Pons (tissue), 1 donor: ENCODE results near the gene DNAJB14.

ENCODE experiments used
- DNase-seq: peaks from one replicate; pipeline ENCODE4 v3.0.0-alpha.2; 2016; ENCODE audit warnings: low spot score

The DNAJB14 gene

DNA sequence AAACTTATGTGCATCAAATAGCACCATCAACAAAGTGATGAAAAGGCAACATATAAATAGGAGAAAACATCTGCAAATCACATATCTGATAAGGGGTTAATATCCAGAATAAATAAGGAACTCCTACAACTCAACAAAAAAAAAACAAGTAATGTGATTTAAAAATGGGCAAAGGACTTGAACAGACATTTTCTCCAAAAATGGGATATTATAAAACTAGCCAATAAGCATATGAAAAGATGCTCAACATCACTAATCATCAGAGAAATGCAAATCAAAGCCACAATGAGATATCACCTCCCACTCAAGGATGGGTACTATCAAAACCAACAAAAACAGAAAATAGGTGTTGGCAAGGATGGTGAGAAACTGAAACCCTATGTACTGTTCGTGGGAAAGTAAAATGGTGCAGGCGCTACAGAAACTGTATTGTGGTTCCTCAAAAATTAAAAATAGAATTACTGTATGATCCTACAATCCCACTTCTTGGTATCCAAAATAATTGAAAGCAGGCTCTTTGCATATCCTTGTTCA, 2.4 kb downstream of the DNAJB14 start:
- no peak for DNase-seq

- DNase-seq = no peak
These were observed 8.1 kb downstream of the DNAJB14 start for GRCh38 chr4:99938243-99938753.

- no peak for DNase-seq
These were observed 11.5 kb downstream of the DNAJB14 start for GRCh38 chr4:99934891-99935290.

DNA sequence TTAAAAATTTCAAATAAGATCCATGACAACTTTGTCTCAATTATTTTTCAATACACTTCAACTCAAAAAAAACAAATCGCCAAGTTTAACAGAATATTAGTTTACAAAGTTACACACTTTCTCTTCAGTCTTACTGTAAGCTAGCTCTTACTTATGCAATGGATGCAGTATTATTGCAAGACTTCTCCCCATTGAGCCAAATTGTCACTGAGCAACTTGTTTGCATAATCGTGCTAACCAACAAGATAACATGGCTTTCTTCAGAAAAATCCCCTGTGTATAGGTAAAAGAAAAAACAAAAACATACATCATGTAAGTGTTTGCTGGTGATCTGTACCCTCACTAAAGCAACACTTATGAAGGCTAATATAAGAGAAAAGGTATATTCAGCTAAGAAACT, 18.9 kb downstream of the DNAJB14 start:
- DNase-seq = no peak

- DNase-seq = no peak
These were observed 25.2 kb downstream of the DNAJB14 start for GRCh38 chr4:99921174-99921573.

GRCh38 chr4:99918656-99919055, 27.8 kb downstream of the DNAJB14 start:
- no peak for DNase-seq

- no peak for DNase-seq
These were observed 28.8 kb downstream of the DNAJB14 start for GRCh38 chr4:99917575-99917974.

GRCh38 chr4:99915449-99915848, 31.0 kb downstream of the DNAJB14 start:
- no peak for DNase-seq

GRCh38 chr4:99894998-99895397, 51.4 kb downstream of the DNAJB14 start:
- DNase-seq = no peak

DNA sequence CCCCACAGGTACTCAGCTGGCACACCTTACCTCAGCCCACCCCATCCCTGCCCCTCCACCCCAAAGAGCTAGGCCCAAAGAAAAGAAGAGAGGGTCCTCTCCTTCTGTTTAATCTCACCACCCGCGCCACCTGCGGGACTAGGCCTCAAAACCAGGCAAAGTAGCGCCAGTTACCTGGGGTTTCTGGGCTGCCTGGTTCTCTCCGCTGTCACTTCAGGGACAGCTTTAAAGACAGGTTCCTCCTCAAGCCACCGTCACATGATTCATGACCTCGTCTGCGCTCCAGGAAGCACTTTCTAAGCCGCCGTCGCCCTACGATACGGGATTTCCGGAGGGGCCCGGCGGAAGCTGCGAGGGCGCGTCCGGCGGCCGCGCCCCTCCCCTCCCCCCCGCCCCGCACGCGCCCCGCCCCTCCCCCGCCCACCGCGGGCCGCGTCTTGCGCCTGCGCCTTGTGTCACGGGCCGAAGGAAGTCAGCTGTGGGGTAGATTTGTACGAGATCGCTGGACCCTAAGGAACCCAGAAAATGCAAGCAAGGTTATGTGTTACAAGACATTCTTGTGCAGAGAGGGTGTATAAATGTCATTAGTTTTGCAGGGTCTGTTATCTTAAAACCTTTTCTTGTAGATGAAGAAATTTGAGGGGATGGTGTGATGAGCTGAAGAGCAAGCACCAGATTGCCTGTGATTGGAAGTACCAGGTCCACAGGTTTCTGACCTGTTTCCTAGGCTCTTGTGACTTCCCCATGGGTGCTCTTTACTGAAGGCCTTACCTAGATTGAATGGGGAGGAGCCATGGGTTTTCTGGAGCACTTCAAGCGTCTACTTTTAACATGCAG, 52.0 kb downstream of the DNAJB14 start, which contains the start of gene LAMTOR3:
Gene LAMTOR3, minus strand, starts transcription at position 267 of the 837 bp plus-strand sequence. CDS start 464 bp downstream, outside the sequence.
- peak; percentile 93 for DNase-seq

DNA sequence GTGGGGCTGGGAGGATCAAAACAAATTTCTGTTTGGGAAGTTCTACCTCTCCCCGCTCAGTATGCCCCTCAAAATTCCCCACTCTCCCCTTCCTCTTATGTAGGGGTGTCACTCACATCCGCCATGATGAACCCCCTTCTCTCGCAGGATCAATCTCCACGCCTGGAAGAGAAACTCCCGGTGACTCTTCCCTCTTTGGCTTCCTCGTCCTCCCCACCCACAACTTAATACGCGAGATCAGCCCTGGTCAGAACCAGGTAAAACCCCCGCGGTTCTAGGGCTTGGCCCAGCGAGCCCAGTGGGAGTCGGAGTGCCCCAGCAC, 52.6 kb downstream of the DNAJB14 start:
- DNase-seq = no peak

DNA sequence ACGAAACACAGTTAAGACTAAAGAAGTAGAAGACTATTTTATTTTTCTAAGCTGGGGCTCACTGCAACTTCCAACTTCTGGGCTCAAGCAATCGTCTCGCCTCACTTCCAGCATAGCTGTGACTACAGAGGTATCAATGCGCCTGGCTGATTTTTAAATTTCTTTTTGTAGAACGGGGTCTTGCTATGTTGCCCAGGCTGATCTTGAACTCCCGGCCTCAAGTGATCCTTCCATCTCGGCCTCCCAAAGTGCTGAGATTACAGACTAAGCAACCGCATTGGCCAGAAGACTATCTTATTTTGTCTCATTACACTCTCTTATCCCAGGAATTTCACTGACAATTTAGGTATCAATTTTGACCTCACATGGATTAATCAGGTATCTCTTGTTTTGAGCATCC, 53.4 kb downstream of the DNAJB14 start:
- DNase-seq = no peak

DNA sequence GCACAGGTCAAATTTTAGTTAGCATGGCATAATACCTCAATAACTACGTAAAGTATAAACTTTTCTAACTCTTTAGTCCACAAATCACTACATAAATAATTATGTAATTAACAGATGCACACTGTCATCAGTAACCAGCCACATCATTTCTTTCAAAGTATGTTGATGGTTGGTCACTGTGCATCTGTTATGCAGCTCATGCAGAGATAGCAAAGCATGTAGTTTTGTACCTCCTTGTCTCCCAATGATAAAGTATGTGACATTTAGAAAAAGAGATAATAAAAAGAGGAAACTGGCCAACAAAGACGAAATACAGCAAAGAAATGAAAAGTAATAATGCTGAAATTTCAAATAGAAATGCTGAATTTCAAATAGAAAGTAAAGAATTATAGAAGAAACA, 55.1 kb downstream of the DNAJB14 start:
- DNase-seq = no peak

- no peak for DNase-seq
These were observed 58.6 kb downstream of the DNAJB14 start for GRCh38 chr4:99887837-99888236.

DNA sequence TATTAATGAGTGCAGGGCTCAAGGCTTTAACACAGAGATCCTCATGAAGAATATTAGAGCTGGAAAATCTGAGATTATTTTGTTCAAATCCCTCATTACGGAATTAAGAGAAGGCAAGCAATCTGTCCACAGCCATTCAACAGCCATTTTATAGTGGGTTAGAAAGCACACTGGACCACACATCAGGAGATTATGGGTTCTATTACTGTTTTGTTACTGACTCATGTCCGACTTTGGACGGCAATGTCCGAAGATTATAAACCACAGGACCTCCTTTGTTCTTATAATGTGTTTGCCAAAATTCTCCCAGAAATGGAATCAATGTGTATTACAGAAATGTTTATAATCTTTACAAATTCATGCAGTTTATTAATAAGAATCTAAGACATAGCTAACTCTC, 60.3 kb downstream of the DNAJB14 start:
- DNase-seq = no peak

DNA sequence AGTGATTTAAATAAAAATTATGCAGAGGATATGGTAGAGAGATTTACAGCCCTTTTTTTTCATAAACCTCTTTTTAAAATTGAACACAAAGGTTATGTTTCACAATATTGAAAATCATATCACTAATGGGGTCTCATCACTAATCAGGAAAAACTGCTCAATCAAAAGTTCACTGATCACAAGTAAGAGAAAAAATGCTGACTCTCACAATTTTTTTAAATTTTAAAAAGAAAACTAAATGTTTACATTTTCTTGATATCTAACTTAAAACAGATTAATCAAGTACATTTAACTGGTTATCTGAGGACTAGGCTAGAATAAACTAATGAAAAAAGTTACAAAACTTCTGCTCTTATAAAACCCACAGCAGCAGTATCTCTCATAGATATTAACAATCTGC, 60.7 kb downstream of the DNAJB14 start:
- DNase-seq = no peak

DNA sequence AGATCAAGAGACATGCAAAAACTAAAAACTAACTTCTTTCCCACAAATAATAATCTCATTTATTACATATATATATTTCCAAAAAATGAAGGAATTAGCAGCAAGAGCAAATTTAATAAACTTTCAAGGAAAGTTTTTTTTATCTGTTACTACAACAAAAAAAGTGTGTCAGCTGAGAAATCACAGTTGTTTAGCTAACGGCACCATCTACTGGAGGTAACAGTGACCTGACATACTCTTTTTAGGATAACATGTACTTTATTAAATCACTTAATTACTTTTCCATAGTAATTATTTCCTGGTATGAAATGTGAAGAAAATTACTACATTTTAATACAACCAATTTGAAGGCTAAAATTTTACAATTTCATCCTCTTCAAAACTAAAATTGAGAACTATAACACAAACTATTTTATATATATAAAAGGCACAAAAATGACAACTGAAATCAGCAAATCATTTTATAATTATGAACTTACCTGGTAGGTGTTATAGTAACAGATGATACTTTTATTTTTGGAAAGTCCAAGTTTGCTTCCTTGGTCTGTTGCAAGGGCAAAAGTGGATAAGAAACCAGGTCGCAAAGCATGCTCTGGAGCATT, 61.3 kb downstream of the DNAJB14 start:
- DNase-seq = peak; percentile 19

GRCh38 chr4:99879458-99879857, 67.0 kb downstream of the DNAJB14 start:
- no peak for DNase-seq

- DNase-seq = no peak
These were observed 67.8 kb downstream of the DNAJB14 start for GRCh38 chr4:99878604-99879003.

DNA sequence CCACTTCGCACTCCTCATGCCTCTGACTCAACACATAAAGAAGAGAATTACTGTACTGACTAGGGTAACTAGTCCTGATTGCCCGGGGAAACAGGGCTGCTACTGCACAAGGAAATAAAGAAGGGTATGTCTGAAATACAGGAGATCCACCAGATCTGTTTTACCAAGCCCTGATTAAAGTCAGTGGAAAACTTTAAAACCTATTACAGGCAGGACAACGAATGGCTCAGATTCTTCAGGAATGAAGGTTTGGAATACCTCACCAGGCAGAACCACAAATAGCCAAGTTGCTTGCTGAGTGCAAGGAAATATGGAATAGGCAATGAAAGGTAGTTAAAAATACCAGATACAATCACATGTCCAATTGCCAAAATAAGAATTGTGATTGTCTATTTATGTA, 69.5 kb downstream of the DNAJB14 start:
- no peak for DNase-seq

GRCh38 chr4:99875071-99875470, 71.3 kb downstream of the DNAJB14 start:
- DNase-seq = no peak

GRCh38 chr4:99872570-99872969, 73.8 kb downstream of the DNAJB14 start:
- DNase-seq = no peak

- DNase-seq = no peak
These were observed 78.3 kb downstream of the DNAJB14 start for GRCh38 chr4:99868126-99868596.
